ENCODE results near the gene RNASE13.

- TF ChIP-seq, protein P1, sequence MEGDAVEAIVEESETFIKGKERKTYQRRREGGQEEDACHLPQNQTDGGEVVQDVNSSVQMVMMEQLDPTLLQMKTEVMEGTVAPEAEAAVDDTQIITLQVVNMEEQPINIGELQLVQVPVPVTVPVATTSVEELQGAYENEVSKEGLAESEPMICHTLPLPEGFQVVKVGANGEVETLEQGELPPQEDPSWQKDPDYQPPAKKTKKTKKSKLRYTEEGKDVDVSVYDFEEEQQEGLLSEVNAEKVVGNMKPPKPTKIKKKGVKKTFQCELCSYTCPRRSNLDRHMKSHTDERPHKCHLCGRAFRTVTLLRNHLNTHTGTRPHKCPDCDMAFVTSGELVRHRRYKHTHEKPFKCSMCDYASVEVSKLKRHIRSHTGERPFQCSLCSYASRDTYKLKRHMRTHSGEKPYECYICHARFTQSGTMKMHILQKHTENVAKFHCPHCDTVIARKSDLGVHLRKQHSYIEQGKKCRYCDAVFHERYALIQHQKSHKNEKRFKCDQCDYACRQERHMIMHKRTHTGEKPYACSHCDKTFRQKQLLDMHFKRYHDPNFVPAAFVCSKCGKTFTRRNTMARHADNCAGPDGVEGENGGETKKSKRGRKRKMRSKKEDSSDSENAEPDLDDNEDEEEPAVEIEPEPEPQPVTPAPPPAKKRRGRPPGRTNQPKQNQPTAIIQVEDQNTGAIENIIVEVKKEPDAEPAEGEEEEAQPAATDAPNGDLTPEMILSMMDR (IDR thresholded peaks at IDR 0.05), result no peak
- no peak for TF ChIP-seq POLR2A (IDR thresholded peaks at IDR 0.05)
Measured at GRCh38 chr14:21077672-21078071, 43.1 kb upstream of the RNASE13 start.

Measured in Peyer's patch (tissue), 4 donors.